ENCODE measurements around the gene MED8.

MED8 gene

DNA sequence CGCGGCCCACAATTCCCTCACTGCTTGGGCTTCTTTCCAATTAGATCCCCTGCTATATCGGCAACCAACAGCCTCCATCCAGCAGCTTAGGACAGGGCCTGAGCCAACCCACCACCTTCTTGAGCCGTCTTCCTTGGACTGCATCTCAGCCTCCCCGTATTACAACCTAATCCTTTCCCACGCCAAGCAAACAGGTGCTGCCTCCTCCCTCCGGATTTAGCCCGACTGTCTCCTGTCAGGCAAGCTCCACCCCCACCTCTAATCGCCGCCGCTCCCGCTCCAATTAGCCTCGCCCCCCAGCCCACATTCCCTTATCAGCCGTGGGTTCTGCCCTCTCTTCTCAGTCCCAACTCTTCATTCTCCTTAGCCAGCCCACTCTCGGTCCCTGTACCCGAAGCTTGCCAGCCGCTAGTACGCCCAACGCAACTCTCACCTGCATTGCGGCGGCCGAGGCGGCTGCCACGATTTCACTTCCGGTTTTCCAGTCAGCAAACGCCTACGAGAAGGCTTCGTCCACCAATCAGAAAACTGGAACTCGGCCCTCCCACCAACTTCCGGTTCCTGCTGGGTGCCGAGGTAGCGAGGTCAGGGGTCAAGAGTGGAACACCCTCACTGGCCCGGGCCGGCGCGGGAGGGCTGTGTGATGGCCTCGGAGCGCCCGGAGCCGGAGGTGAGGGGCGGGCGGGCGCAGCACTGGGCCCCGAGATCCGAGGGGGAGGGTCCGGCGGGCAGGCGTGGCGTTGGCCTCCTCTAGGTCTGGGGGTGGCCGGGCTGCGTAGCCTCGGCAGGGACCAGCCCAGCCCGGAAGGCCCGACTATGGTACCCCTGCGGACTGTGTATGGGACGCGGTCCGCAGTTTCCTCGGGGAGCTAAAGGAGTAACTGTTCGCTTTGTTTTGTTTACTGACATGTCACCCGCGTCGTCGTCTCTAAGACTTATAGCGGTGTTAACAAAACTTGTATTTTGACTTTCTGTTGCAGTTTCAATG lies at the start of gene MED8, which contains the start of gene SZT2:
Gene MED8 (minus strand): TSS at position 475 of the 988 bp plus-strand sequence. CDS start 36 bp downstream, at position 439.
Gene SZT2 (plus strand): TSS at position 574 of the 988 bp plus-strand sequence. CDS start 70 bp downstream, at position 644.
- peak; percentile 97 for DNase-seq (ENCODE audit: low spot score)

DNA sequence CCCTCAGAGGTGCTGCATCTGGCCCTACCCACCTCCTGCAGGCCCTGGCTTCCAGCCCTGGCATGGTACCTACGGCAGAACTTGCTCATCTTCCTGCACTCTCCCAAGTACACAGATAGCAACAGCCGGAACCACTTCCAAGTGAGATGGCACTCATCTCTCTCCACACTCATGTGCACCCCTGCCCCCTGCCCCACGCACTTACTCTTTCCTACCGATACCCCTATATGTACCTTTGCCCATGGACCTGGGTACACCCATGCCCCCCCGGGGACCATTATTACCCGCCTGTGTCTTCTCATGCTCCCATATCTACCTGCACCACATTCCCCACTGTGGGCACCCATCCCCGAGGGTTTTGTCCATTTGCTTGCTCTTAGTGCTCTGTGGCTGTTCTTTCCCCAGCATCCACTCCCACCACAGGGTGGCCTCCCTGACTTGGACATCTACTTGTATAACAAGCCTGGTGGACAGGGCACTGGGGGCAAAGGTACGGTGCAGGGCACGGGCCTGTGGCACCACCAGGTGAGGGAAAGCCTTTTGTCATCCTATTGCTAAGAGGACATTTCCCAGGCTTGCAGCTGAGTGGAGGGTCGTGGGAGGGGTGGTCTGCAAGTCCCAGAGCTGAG lies 49.5 kb upstream of the MED8 start:
- DNase-seq (ENCODE audit: low spot score), result no peak

GRCh38 chr1:43438576-43438952 lies 49.0 kb upstream of the MED8 start:
- no peak for DNase-seq (ENCODE audit: low spot score)

DNA sequence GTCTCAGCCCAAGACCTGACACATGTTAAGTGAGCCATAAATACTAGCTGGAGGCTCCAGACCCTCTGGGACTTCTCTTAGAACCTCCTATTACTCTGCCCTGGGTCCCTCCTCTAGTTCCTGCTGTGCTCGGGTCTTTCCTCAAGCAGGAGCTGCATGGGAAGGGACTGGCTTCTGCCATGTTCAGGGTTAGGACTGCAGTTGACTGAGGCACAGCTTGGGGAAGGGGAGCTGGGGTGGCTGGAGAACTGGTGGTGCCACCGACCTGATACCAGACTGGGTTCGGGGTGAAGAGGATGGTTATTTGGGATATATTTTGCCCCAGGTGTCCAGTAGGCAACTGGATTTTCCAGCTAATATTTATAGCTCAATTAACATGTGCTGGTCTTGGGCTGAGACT lies 48.4 kb upstream of the MED8 start:
- no peak for DNase-seq (ENCODE audit: low spot score)

DNA sequence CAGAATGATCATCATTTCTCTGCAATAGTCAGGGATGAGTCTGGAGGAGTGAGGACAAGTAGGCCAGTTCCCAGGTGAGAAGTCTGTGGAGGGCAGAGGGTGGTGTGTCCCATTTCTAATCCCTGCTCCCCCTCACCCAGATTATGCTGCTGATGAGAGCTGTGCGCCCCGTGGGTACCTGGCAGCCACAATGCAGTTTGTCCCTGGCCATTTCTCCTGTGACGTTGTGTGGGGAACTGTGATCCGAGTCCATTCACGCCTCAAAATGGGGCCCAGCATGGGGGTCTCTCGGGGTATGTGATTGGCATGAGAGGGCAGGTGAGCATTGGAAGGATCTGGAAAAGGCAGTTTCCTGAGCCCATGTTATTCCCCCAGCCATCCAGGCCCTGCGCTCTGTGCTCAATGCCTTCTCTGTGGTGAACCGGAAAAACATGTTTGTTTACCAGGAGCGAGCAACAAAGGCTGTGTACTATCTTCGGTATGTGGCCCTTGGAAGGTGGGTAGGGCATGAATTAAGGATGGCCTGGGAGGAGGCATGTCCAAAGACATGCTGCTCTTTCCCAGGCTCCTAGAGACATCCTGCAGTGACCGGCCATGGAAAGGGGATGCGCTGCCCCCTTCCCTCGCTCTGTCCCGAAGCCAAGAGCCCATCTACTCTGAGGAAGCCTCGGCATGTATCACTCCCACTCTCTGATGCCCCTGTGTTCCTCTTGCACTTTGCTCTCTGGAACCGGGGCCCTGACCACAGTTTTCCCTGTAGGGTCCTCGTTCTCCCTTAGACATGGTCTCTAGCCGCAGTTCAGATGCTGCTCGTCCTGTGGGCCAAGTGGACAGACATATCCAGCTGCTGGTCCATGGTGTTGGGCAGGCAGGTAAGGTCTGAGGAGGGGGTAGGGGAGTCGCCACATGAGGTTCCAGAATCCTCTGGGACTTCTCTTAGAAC lies 47.7 kb upstream of the MED8 start:
- no peak for DNase-seq (ENCODE audit: low spot score)

GRCh38 chr1:43436371-43436770 lies 46.8 kb upstream of the MED8 start:
- DNase-seq (ENCODE audit: low spot score), result no peak

DNA sequence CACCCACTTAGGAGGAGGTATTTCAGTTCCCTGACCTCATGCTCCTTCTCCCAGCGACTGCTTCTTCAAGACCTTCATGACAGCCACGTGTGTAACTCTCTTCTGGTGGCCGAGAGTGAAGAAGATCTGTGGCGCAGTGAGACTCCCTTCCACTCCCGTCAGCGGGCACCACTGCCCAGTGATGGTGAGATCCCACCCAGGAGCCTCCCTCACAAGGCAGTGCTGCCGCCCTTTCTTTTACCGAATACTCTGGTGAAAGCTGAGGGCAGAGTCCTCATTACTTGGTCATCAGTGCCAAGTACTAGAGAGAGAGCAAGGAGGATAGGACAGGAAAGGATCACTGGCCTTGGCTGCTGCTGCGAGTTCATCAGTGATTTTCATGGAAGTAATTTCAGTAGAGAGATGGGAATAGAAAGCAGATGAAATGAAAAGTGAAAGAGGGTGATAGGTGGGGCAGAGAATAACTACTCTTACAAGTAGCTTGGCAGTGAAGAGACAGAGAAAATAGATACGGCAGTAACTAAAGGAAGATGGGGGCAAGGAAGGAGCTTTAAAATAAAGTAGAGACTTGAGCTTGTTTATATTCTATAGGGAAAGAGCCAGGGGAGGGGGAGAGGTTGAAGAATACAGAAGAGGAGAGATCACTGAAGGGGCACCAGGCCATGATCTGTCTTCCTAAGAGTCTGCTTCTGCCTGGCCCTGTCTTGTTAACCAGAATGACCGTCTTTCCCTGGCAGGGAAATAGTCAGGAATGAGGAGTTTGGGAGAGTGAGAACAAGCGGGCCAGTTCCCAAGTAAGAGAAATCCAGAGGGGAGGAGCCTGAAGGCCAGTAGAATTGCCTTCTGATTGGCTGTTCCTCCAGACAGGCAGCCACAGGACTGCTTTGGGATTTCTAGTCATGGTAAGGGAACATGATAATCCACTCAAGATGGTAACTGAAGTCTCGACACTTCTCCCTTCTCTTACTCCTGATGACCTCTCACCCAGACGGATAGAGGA lies 45.8 kb upstream of the MED8 start:
- no peak for DNase-seq (ENCODE audit: low spot score)

DNA sequence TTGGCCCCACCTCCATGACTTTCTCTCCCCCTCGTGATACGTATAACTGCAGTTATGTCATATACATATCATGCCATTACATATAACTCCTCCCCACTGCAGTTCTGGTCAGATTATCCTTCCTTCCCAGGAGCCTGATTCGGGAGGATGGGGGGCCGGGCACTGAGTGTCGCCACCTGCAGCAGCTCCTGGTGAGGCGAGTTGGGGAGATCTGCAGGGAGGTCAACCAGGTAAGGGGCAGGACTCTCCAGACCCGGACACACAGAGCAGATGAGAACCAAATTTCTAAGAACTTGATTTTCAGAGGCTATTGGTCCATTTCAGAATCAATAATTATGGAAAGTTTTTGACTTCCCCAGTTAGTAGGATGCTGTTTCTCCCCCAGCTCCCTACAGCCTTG lies 44.7 kb upstream of the MED8 start:
- DNase-seq (ENCODE audit: low spot score), result no peak

DNA sequence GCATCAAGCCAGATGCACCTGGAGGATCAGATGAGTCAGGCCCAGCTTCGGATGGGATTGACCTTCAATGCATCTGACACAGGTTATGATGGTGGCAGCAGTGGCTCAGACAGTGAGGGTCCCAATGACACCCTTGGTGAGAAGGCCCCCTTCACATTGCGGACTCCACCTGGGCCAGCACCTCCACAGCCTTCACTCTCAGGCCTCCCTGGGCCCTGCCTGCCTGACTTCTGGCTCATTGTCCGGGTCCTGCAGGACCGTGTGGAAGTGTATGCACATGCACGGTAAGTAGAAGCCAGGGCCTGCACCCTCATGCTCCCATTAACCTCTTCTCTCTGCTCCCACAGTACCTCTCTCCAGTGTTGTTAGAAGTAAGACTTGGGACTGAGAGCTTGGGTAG lies 43.3 kb upstream of the MED8 start:
- DNase-seq (ENCODE audit: low spot score), result no peak

DNA sequence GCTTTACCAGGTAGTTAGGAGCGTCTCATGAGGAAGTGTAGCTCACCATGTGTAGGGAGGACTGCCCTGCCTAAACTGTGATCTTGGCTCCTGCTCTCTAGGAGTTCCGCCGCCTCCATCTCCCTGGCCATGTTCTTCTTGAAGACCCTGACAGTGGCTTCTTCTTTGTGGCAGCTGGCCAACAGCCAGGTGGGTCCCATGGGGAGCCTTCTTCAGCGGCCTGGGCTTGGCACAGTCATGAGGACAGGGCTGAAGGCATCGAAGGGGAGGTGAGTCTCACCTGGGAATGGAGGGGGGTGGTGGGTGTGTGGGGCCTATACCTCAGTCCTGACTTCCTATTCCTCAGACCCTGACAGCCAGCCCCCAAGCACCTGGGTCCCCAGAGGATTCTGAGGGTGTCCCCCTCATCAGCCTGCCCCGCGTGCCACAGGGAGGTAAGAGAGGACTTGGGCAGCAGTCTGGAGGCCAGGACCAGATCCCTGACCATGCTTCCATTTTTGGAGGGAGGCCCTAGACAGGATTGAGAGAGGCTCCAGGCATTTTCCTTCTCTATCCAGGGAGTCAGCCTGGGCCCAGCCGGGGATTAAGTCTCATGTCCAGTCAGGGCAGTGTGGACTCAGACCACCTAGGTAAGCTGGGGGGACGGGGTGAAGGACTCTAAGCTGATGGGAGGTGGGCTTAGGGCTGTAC lies 42.7 kb upstream of the MED8 start:
- no peak for DNase-seq (ENCODE audit: low spot score)

GRCh38 chr1:43431676-43432075 lies 42.1 kb upstream of the MED8 start:
- no peak for DNase-seq (ENCODE audit: low spot score)

GRCh38 chr1:43430831-43431230 lies 41.2 kb upstream of the MED8 start:
- no peak for DNase-seq (ENCODE audit: low spot score)

GRCh38 chr1:43427941-43428340 lies 38.3 kb upstream of the MED8 start:
- no peak for DNase-seq (ENCODE audit: low spot score)

GRCh38 chr1:43427524-43427923 lies 37.9 kb upstream of the MED8 start:
- DNase-seq (ENCODE audit: low spot score), result no peak

- DNase-seq (ENCODE audit: low spot score), result no peak
Observed at GRCh38 chr1:43426221-43426620, 36.6 kb upstream of the MED8 start.

- DNase-seq (ENCODE audit: low spot score), result no peak
Observed at GRCh38 chr1:43425045-43425444, 35.4 kb upstream of the MED8 start.

GRCh38 chr1:43423672-43424550 lies 34.3 kb upstream of the MED8 start:
- DNase-seq (ENCODE audit: low spot score), result no peak

DNA sequence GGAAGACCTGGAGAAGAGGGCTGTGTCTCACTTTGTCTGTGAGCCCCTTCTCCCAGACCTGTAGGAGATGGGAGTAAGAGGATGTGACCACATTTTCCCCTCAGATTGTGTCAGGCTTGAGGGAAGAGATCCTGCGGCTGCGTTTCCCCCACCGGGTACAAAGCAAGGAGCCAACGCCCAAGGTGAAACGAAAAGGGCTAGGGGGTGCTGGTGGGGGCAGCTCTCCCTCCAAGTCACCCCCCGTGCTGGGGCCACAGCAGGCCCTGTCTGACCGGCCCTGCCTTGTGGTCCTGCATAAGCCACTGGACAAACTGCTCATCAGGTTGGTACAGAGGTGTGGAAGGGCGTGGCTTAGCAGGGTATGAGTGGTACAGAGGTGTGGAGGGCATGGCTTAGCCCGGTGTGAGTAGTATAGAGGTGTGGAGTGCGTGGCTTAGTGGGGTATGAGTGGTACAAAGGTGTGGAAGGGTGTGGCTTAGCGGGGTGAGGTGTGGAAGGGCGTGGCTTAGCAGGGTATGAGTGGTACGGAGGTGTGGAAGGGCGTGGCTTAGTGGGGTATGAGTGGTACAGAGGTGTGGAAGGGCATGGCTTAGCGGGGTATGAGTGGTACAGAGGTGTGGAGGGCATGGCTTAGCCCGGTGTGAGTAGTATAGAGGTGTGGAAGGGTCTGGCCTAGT lies 33.5 kb upstream of the MED8 start:
- DNase-seq (ENCODE audit: low spot score), result no peak
